ENCODE data around the gene CREBBP. TPM values are rescaled to one million over a fixed set of nuclear protein-coding genes. Genes with fewer than 3 reads are reported as not detected.
A peak's percentile ranks its signal among the peaks of the same experiment; 100 is the strongest.

CREBBP gene
- total and polyA plus RNA-seq, 2 donors from 2014 or later, result 5.9 to 74.6 TPM

DNA sequence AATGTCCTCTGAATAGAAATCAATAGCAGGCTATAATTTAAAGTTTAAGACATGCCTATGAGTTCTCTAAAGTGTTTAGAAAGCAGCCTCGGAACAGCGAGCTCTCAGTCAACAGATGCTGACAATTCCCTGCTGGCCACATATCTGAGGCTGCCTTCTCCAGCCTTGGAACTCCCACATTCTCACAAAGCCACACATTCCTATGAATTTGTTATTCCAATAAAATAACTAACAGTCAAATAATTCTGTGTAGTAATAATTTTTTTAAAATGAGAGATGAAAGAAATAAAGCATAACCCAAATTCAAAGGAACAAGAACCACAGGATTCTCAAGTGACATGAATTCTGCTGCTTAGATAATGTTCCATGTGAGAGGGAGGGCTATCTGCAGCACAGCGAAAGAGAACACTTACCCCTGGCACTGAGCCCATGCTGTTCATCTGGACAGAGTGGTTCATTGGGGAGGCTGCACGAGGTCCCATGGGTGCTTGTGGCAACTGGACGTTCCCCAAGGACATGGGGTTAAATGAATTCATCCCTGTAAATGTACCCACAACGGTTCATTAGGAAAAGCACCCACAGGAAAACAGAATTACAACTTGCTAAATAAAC, 106.3 kb downstream of the CREBBP start:
- no peak overlapping the region for H3K9ac ChIP-seq (ENCODE audit: low read length in 3 of 3)
- DNase-seq (peak in 2 of 5 donors; percentile 5 to 43), FAIRE-seq (no peak)
- no peaks in the 10 kb centered on the region for H3K9me3 ChIP-seq (ENCODE audit: control insufficient read depth in 2 of 3, insufficient read depth in 1 of 3, low read length in 3 of 3)
- H3K4me3 ChIP-seq (ENCODE audit: low read length in 3 of 3), result no peak overlapping the region
- H3K27ac ChIP-seq (ENCODE audit: low read depth in 2 of 2, low read length in 2 of 2), result no peak overlapping the region
- H3K4me1 ChIP-seq (ENCODE audit: control insufficient read depth in 2 of 3, insufficient read depth in 2 of 3, low read depth in 1 of 3, low read length in 3 of 3), result peaks cover 0 to 3% (median 0%) of the 10 kb centered on the region in 3 donors
- intact Hi-C loops (cut with DNase I), result no loop called here
- H3K27me3 ChIP-seq (ENCODE audit: control insufficient read depth, insufficient read depth, low read length), result no peaks in the 10 kb centered on the region
- TF ChIP-seq, protein P1, sequence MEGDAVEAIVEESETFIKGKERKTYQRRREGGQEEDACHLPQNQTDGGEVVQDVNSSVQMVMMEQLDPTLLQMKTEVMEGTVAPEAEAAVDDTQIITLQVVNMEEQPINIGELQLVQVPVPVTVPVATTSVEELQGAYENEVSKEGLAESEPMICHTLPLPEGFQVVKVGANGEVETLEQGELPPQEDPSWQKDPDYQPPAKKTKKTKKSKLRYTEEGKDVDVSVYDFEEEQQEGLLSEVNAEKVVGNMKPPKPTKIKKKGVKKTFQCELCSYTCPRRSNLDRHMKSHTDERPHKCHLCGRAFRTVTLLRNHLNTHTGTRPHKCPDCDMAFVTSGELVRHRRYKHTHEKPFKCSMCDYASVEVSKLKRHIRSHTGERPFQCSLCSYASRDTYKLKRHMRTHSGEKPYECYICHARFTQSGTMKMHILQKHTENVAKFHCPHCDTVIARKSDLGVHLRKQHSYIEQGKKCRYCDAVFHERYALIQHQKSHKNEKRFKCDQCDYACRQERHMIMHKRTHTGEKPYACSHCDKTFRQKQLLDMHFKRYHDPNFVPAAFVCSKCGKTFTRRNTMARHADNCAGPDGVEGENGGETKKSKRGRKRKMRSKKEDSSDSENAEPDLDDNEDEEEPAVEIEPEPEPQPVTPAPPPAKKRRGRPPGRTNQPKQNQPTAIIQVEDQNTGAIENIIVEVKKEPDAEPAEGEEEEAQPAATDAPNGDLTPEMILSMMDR (IDR thresholded peaks at IDR 0.05; ENCODE audit: borderline replicate concordance, extremely low read depth, insufficient read depth), result no peak
- H3K36me3 ChIP-seq (ENCODE audit: control insufficient read depth in 2 of 3, insufficient read depth in 3 of 3, low read length in 3 of 3), result peaks cover 6 to 70% (median 49%) of the 10 kb centered on the region in 3 donors

- Histone ChIP-seq H3K9ac (ENCODE audit: low read length in 3 of 3) (no peak overlapping the region), H3K9me3 (ENCODE audit: control insufficient read depth in 2 of 3, insufficient read depth in 1 of 3, low read length in 3 of 3) (no peaks in the 10 kb centered on the region), H3K36me3 (ENCODE audit: control insufficient read depth in 2 of 3, insufficient read depth in 3 of 3, low read length in 3 of 3) (peaks cover 6 to 71% (median 53%) of the 10 kb centered on the region in 3 donors), H3K27ac (ENCODE audit: low read depth in 2 of 2, low read length in 2 of 2) (no peak overlapping the region), H3K4me3 (ENCODE audit: low read length in 3 of 3) (no peak overlapping the region), H3K4me1 (ENCODE audit: control insufficient read depth in 2 of 3, insufficient read depth in 2 of 3, low read depth in 1 of 3, low read length in 3 of 3) (peaks cover 0 to 3% (median 0%) of the 10 kb centered on the region in 3 donors), H3K27me3 (ENCODE audit: control insufficient read depth, insufficient read depth, low read length) (no peaks in the 10 kb centered on the region)
- FAIRE-seq, result no peak
- DNase-seq, result no peak
- TF ChIP-seq, protein P1 (IDR thresholded peaks at IDR 0.05; ENCODE audit: borderline replicate concordance, extremely low read depth, insufficient read depth), result no peak
- intact Hi-C loops (cut with DNase I), result no loop called here
Observed at GRCh38 chr16:3773663-3774062, 106.8 kb downstream of the CREBBP start.

- DNase-seq (no peak), FAIRE-seq (no peak)
- TF ChIP-seq, protein P1 (IDR thresholded peaks at IDR 0.05; ENCODE audit: borderline replicate concordance, extremely low read depth, insufficient read depth), result no peak
- H3K4me3 ChIP-seq (ENCODE audit: low read length in 3 of 3), result no peak overlapping the region
- H3K36me3 ChIP-seq (ENCODE audit: control insufficient read depth in 2 of 3, insufficient read depth in 3 of 3, low read length in 3 of 3), result peaks cover 8 to 76% (median 59%) of the 10 kb centered on the region in 3 donors
- no peak overlapping the region for H3K27ac ChIP-seq (ENCODE audit: low read depth in 2 of 2, low read length in 2 of 2)
- H3K4me1 ChIP-seq (ENCODE audit: control insufficient read depth in 2 of 3, insufficient read depth in 2 of 3, low read depth in 1 of 3, low read length in 3 of 3), result peaks cover 0 to 3% (median 0%) of the 10 kb centered on the region in 3 donors
- H3K9me3 ChIP-seq (ENCODE audit: control insufficient read depth in 2 of 3, insufficient read depth in 1 of 3, low read length in 3 of 3), result no peaks in the 10 kb centered on the region
- no peak overlapping the region for H3K9ac ChIP-seq (ENCODE audit: low read length in 3 of 3)
- H3K27me3 ChIP-seq (ENCODE audit: control insufficient read depth, insufficient read depth, low read length), result no peaks in the 10 kb centered on the region
- intact Hi-C loops (cut with DNase I), result no loop called here
Observed at GRCh38 chr16:3771513-3771912, 109.0 kb downstream of the CREBBP start.

Data from kidney (tissue), 14 donors.